Ascending aorta (tissue), 2 donors: Measurements from ENCODE around the gene PARP6. TPM values are rescaled to one million over a fixed set of nuclear protein-coding genes. Genes with fewer than 3 reads are reported as not detected.

Experiments used
- DNase-seq, 2 donors: peaks; one replicate each; pipeline ENCODE4 v3.0.0-alpha.2; 2019; ENCODE audit warnings: low spot score in 2 of 2
- H3K27ac ChIP-seq, 2 donors: fragments of 200-600 bp; sonication (generic); one replicate each; pipeline ENCODE4 v1.5.1; 2016 to 2017; ENCODE audit warnings: mild to moderate bottlenecking in 1 of 2
- H3K27me3 ChIP-seq: fragments of 200-600 bp; sonication (generic); one replicate; pipeline ENCODE4 v1.5.1; 2017
- H3K36me3 ChIP-seq, 2 donors: fragments of 200-600 bp; sonication (generic); one replicate each; pipeline ENCODE4 v1.5.1; 2016
- H3K4me1 ChIP-seq, 2 donors: fragments of 200-600 bp; sonication (generic); one replicate each; pipeline ENCODE4 v1.5.1; 2016 to 2017; ENCODE audit warnings: mild to moderate bottlenecking in 1 of 2
- H3K4me3 ChIP-seq, 2 donors: fragments of 200-600 bp; sonication (generic); one replicate each; pipeline ENCODE4 v1.5.1; 2016 to 2017; ENCODE audit warnings: mild to moderate bottlenecking in 1 of 2
- H3K9me3 ChIP-seq, 2 donors: fragments of 200-600 bp; sonication (generic); one replicate each; pipeline ENCODE4 v1.5.1; 2016
- CTCF ChIP-seq, 3 experiments: fragments of 200-600 bp in 2 of 3; fragments of 450-650 bp in 1 of 3; sonication (generic) in 2 of 3; IDR thresholded peaks; one replicate each; pipeline ENCODE4 v1.5.1; 2016 to 2019; ENCODE audit warnings: antibody characterized with exemption in 3 of 3, mild to moderate bottlenecking in 1 of 3, moderate library complexity in 1 of 3
- intact Hi-C: fragments of 100-400 bp; cut with DNase I; formaldehyde crosslinking; loops from one replicate; pipeline ENCODE4 v1.15.1; 2023
- total RNA-seq: library from RNA; depleted of rRNA; stranded (reverse); fragments of >200 nt; gene quantifications from one replicate; pipeline ENCODE4 v1.1.0, GENCODE V29; 2016

The PARP6 gene
- total RNA-seq, 1 donor from 2014 or later = 26.5 TPM

GRCh38 chr15:72197460-72198355, 74.6 kb downstream of the PARP6 start, which contains the start of gene GRAMD2A:
TSS of gene GRAMD2A (minus strand) at chr15:72197787.
- Histone ChIP-seq H3K4me3 (peak within 1 kb of the TSS; percentile 57 to 76), H3K36me3 (peaks cover 41 to 42% of the 10 kb centered on the region in 2 donors), H3K9me3 (no peaks in the 10 kb centered on the region), H3K27me3 (no peaks in the 10 kb centered on the region), H3K4me1 (peaks cover 0 to 6% of the 10 kb centered on the region in 2 donors), H3K27ac (no peak within 1 kb of the TSS)
- no peak for TF ChIP-seq CTCF (IDR thresholded peaks at IDR 0.05)
- intact Hi-C loops = loop anchor here (2.0 kb wide), 1 partner anchor 33 kb away; the partner anchor contains the start of gene PKM
- no peak for DNase-seq

- peaks cover 0 to 6% of the 10 kb centered on the region in 2 donors for H3K4me1 ChIP-seq
- H3K27ac ChIP-seq = no peak overlapping the region
- H3K27me3 ChIP-seq = no peaks in the 10 kb centered on the region
- H3K4me3 ChIP-seq = peak overlapping the region; percentile 57 to 76
- intact Hi-C loops = no loop called here
- no peak for DNase-seq
- TF ChIP-seq CTCF (IDR thresholded peaks at IDR 0.05) = no peak
- no peaks in the 10 kb centered on the region for H3K9me3 ChIP-seq
- peaks cover 34 to 36% of the 10 kb centered on the region in 2 donors for H3K36me3 ChIP-seq
Measured at GRCh38 chr15:72197041-72197459, 75.3 kb downstream of the PARP6 start.

- intact Hi-C loops = no loop called here
- H3K4me3 ChIP-seq = peak overlapping the region in 1 of 2 donors; percentile 76
- H3K9me3 ChIP-seq = no peaks in the 10 kb centered on the region
- peaks cover 29 to 30% of the 10 kb centered on the region in 2 donors for H3K36me3 ChIP-seq
- TF ChIP-seq CTCF (IDR thresholded peaks at IDR 0.05) = no peak
- peaks cover 0 to 6% of the 10 kb centered on the region in 2 donors for H3K4me1 ChIP-seq
- no peak for DNase-seq
- H3K27ac ChIP-seq = no peak overlapping the region
- no peaks in the 10 kb centered on the region for H3K27me3 ChIP-seq
Measured at GRCh38 chr15:72196409-72197040, 75.8 kb downstream of the PARP6 start.

- H3K4me3 ChIP-seq = no peak overlapping the region
- H3K27me3 ChIP-seq = no peaks in the 10 kb centered on the region
- H3K9me3 ChIP-seq = no peaks in the 10 kb centered on the region
- H3K27ac ChIP-seq = no peak overlapping the region
- DNase-seq = no peak
- H3K36me3 ChIP-seq = peaks cover 15 to 16% of the 10 kb centered on the region in 2 donors
- no peak for TF ChIP-seq CTCF (IDR thresholded peaks at IDR 0.05)
- intact Hi-C loops = no loop called here
- peaks cover 0 to 6% of the 10 kb centered on the region in 2 donors for H3K4me1 ChIP-seq
Measured at GRCh38 chr15:72195101-72195511, 77.2 kb downstream of the PARP6 start.

- no peaks in the 10 kb centered on the region for H3K27me3 ChIP-seq
- no peak overlapping the region for H3K4me3 ChIP-seq
- peaks cover 0 to 6% of the 10 kb centered on the region in 2 donors for H3K4me1 ChIP-seq
- intact Hi-C loops = no loop called here
- no peak overlapping the region for H3K27ac ChIP-seq
- no peaks in the 10 kb centered on the region for H3K9me3 ChIP-seq
- no peak for DNase-seq
- peaks cover 4 to 5% of the 10 kb centered on the region in 2 donors for H3K36me3 ChIP-seq
- no peak for TF ChIP-seq CTCF (IDR thresholded peaks at IDR 0.05)
Measured at GRCh38 chr15:72193836-72194396, 78.4 kb downstream of the PARP6 start.
